ENCODE data around the gene EEF1B2. TPM values are rescaled to one million over a fixed set of nuclear protein-coding genes. Genes with fewer than 3 reads are reported as not detected.
A peak's percentile ranks its signal among the peaks of the same experiment; 100 is the strongest.

The EEF1B2 gene
- polyA plus RNA-seq (674 to 1,066 TPM (median 857 TPM) in 3 replicates), polyA minus RNA-seq (336 to 454 TPM (median 451 TPM) in 3 replicates)
- 733 TPM for polyA plus RNA-seq (2011; ENCODE audit: low read depth)
- polyA plus RNA-seq (2011; cell fraction: cytosol; rRNA removed) = 946 and 954 TPM in 2 replicates
- polyA plus RNA-seq (2011; cell fraction: nucleus; rRNA removed) = 189 and 352 TPM in 2 replicates
- polyA plus RNA-seq (2012; ENCODE audit: low replicate concordance) = 769 and 800 TPM in 2 replicates
- 375 TPM for polyA minus RNA-seq (2011; cell fraction: cytosol; rRNA and poly(A)+ RNA removed)
- 131 and 163 TPM in 2 replicates for polyA minus RNA-seq (2011; cell fraction: nucleus; rRNA and poly(A)+ RNA removed)

DNA sequence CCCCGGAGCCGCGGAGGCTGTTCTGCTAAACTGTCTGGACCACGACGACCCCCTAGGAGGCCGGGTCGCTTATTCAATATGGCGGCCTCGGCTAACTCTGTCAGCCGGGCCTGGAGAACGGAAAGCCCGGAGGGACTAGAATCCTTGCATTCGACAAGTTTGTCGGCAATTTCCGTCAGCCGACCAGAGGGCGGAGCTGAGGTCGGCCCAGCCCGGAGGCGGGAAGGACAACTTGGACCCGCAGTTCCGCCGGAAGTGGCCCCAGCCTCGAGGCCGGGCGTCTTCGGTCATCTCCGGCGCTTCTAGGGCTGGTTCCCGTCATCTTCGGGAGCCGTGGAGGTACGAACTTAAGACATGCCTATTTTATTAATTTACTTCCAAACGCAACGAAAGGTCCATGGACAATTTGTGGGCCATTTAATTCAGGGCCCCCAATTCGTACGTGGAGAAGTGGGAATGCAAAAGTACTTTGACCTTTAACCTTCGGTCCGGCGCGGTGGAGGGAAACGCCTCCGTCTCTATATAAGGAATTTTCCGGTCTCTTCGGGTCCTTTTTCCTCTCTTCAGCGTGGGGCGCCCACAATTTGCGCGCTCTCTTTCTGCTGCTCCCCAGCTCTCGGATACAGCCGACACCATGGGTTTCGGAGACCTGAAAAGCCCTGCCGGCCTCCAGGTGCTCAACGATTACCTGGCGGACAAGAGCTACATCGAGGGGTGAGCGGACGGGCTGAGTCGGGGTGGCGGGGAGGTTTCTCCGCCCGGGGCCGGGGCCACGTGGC, at the start of gene EEF1B2, which contains the start of gene NDUFS1:
Gene EEF1B2 (plus strand): TSS at position 550 of the 779 bp plus-strand sequence. CDS start 85 bp downstream, at position 635.
Gene NDUFS1 (minus strand): TSS at position 99 of the 779 bp plus-strand sequence. CDS start 5,766 bp downstream, outside the sequence.
- Histone ChIP-seq H3K4me2 (ENCODE audit: control insufficient read depth, extremely low read depth, insufficient read depth, low read depth, low read length) (peak within 1 kb of the TSS; percentile 94), H3K27me3 (ENCODE audit: control insufficient read depth, extremely low read depth, insufficient read depth, low read length) (no peaks in the 10 kb centered on the region), H3K36me3 (ENCODE audit: control insufficient read depth in 2 of 2, extremely low read depth in 1 of 2, insufficient read depth in 2 of 2, low read length in 2 of 2) (peaks cover 19 to 22% of the 10 kb centered on the region in 2 experiments), H4K20me1 (ENCODE audit: control insufficient read depth, extremely low read depth, insufficient read depth, low read length) (peaks cover 5% of the 10 kb centered on the region), H3K9me1 (ENCODE audit: control insufficient read depth, extremely low read depth, insufficient read depth, low read length) (no peaks in the 10 kb centered on the region), H3K4me1 (ENCODE audit: control insufficient read depth, extremely low read depth, insufficient read depth, low read length) (peaks cover 16% of the 10 kb centered on the region), H3K9ac (ENCODE audit: control insufficient read depth, extremely low read depth, insufficient read depth, low read length) (peak within 1 kb of the TSS; percentile 94), H2AFZ (ENCODE audit: control insufficient read depth, low read length) (peak within 1 kb of the TSS; percentile 96), H3K79me2 (ENCODE audit: control insufficient read depth, insufficient read depth, low read length) (peaks cover 77% of the 10 kb centered on the region), H3K9me3 (ENCODE audit: control insufficient read depth, low read depth, low read length) (no peaks in the 10 kb centered on the region), H3K4me3 (ENCODE audit: control insufficient read depth in 2 of 3, extremely low read depth in 1 of 3, insufficient read depth in 2 of 3, low read depth in 1 of 3, low read length in 3 of 3) (peak within 1 kb of the TSS; percentile 73 to 93 (median 76)), H3K27ac (ENCODE audit: control insufficient read depth, insufficient read depth, low read length) (peak within 1 kb of the TSS; percentile 94)
- TF ChIP-seq EZH2 (IDR thresholded peaks at IDR 0.05; ENCODE audit: low read length) = no peak
- TF ChIP-seq, protein P1, sequence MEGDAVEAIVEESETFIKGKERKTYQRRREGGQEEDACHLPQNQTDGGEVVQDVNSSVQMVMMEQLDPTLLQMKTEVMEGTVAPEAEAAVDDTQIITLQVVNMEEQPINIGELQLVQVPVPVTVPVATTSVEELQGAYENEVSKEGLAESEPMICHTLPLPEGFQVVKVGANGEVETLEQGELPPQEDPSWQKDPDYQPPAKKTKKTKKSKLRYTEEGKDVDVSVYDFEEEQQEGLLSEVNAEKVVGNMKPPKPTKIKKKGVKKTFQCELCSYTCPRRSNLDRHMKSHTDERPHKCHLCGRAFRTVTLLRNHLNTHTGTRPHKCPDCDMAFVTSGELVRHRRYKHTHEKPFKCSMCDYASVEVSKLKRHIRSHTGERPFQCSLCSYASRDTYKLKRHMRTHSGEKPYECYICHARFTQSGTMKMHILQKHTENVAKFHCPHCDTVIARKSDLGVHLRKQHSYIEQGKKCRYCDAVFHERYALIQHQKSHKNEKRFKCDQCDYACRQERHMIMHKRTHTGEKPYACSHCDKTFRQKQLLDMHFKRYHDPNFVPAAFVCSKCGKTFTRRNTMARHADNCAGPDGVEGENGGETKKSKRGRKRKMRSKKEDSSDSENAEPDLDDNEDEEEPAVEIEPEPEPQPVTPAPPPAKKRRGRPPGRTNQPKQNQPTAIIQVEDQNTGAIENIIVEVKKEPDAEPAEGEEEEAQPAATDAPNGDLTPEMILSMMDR (optimal IDR thresholded peaks at IDR 0.05 in 1 of 3, IDR thresholded peaks at IDR 0.05 in 1 of 3, conservative IDR thresholded peaks at IDR 0.05 in 1 of 3; ENCODE audit: extremely low read depth in 1 of 3, insufficient read depth in 2 of 3, low read length in 3 of 3) = no peak
- DNase-seq (ENCODE audit: low read depth, low spot score) (peak; percentile 71), FAIRE-seq (peak; percentile 69)
- dilution Hi-C loops (cut with MboI; ENCODE audit: extremely low pct_ligation_motif_present, low sequenced_read_pairs) = no loop called here

DNA sequence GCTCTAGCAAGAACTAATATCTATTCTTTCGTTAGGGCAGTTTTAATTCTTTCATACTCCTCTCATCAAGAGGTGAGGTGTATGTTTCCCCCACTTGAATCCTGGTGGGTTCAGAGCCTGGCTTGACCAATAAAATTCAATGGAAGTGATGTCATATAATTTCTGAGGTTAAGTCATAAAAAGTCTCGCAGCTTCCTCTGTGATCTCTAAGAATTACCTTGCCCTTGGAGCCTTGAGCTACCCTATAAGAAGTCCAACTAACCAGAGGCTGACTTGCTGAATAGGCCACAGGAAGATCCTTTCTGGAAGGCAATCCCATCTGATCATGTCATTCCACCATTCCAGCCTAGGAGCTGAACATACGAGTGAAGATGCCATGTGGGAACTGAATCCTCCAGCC, 47.6 kb upstream of the EEF1B2 start:
- Histone ChIP-seq H3K4me2 (ENCODE audit: control insufficient read depth, extremely low read depth, insufficient read depth, low read depth, low read length) (no peak overlapping the region), H3K9me1 (ENCODE audit: control insufficient read depth, extremely low read depth, insufficient read depth, low read length) (no peaks in the 10 kb centered on the region), H3K27me3 (ENCODE audit: control insufficient read depth, extremely low read depth, insufficient read depth, low read length) (no peaks in the 10 kb centered on the region), H3K9me3 (ENCODE audit: control insufficient read depth, low read depth, low read length) (no peaks in the 10 kb centered on the region), H3K79me2 (ENCODE audit: control insufficient read depth, insufficient read depth, low read length) (no peaks in the 10 kb centered on the region), H3K27ac (ENCODE audit: control insufficient read depth, insufficient read depth, low read length) (no peak overlapping the region), H3K9ac (ENCODE audit: control insufficient read depth, extremely low read depth, insufficient read depth, low read length) (no peak overlapping the region), H3K4me1 (ENCODE audit: control insufficient read depth, extremely low read depth, insufficient read depth, low read length) (no peaks in the 10 kb centered on the region), H3K36me3 (ENCODE audit: control insufficient read depth in 2 of 2, extremely low read depth in 1 of 2, insufficient read depth in 2 of 2, low read length in 2 of 2) (no peaks in the 10 kb centered on the region), H2AFZ (ENCODE audit: control insufficient read depth, low read length) (no peak overlapping the region), H4K20me1 (ENCODE audit: control insufficient read depth, extremely low read depth, insufficient read depth, low read length) (no peaks in the 10 kb centered on the region), H3K4me3 (ENCODE audit: control insufficient read depth in 2 of 3, extremely low read depth in 1 of 3, insufficient read depth in 2 of 3, low read depth in 1 of 3, low read length in 3 of 3) (no peak overlapping the region)
- FAIRE-seq (no peak), DNase-seq (ENCODE audit: low read depth, low spot score) (no peak)
- dilution Hi-C loops (cut with MboI; ENCODE audit: extremely low pct_ligation_motif_present, low sequenced_read_pairs) = no loop called here
- TF ChIP-seq, protein P1 (optimal IDR thresholded peaks at IDR 0.05 in 1 of 3, IDR thresholded peaks at IDR 0.05 in 1 of 3, conservative IDR thresholded peaks at IDR 0.05 in 1 of 3; ENCODE audit: extremely low read depth in 1 of 3, insufficient read depth in 2 of 3, low read length in 3 of 3) = no peak
- TF ChIP-seq EZH2 (IDR thresholded peaks at IDR 0.05; ENCODE audit: low read length) = no peak
